Left lung (tissue), 10 donors: ENCODE results near the gene RALGAPA1. TPM values are rescaled to one million over a fixed set of nuclear protein-coding genes. Genes with fewer than 3 reads are reported as not detected.

Experiments
- ATAC-seq: fragments of 200-7000 bp; cut with Tn5 transposase; one replicate; pipeline ENCODE4 v1.9.1; 2020; ENCODE audit warnings: moderate library complexity
- DNase-seq, 4 donors: peaks; one replicate each; pipeline ENCODE4 v3.0.0-alpha.2; 2013 to 2020
- H3K27ac ChIP-seq, 2 donors: fragments of 200-600 bp; sonication (generic) in 1 of 2; one replicate each; pipeline versions ENCODE4 v1.5.0 to v1.8.0; 2020 to 2021
- H3K27me3 ChIP-seq, 2 donors: fragments of 200-600 bp; sonication (generic) in 1 of 2; one replicate each; pipeline versions ENCODE4 v1.5.0 to v1.8.0; 2020 to 2021
- H3K36me3 ChIP-seq, 2 donors: fragments of 200-600 bp; sonication (generic) in 1 of 2; one replicate each; pipeline versions ENCODE4 v1.5.0 to v1.8.0; 2020 to 2021
- H3K4me1 ChIP-seq, 2 donors: fragments of 200-600 bp; one replicate each; pipeline ENCODE4 v1.8.0; 2021
- H3K4me3 ChIP-seq, 2 donors: fragments of 200-600 bp; sonication (generic) in 1 of 2; one replicate each; pipeline versions ENCODE4 v1.5.0 to v1.8.0; 2020 to 2021; ENCODE audit warnings: mild to moderate bottlenecking in 1 of 2
- H3K9me3 ChIP-seq, 2 donors: fragments of 200-600 bp; sonication (generic) in 1 of 2; one replicate each; pipeline versions ENCODE4 v1.5.0 to v1.8.0; 2020 to 2021
- CTCF ChIP-seq, 2 donors: fragments of 200-600 bp; sonication (generic) in 1 of 2; IDR thresholded peaks; one replicate each; pipeline versions ENCODE4 v1.5.0 to v1.8.0; 2021; ENCODE audit warnings: antibody characterized with exemption in 2 of 2
- intact Hi-C, 2 donors: fragments of 100-400 bp; cut with DNase I; formaldehyde crosslinking; loops; one replicate each; pipeline versions ENCODE4 v1.11.2 to v1.14.2; 2022
- polyA plus RNA-seq, 6 donors: library from polyadenylated mRNA; unstranded; fragments of 120-200 nt; gene quantifications; one replicate each; pipeline ENCODE4 v1.2.1, GENCODE V29; 2013; ENCODE audit not compliant: insufficient read length in 6 of 6
- total RNA-seq, 2 donors: library from RNA; stranded (reverse); fragmentation: NEBNext Ultra II Directional; extraction: Animal tissue kit (Norgen Biotek cat#: 25700); gene quantifications; one replicate each; pipeline ENCODE4 v1.2.1, GENCODE V29; 2021
- donor health status: DM: no; HTN: yes; CAD: no.
- donor health status: DM: no; HTN: no; CAD: no.

The RALGAPA1 gene
- total and polyA plus RNA-seq, 8 donors = 42.0 to 58.7 (median 48.0) TPM

GRCh38 chr14:35708062-35708461 lies 101.0 kb downstream of the RALGAPA1 start:
- ATAC-seq (no peak), DNase-seq (no peak)
- Histone ChIP-seq H3K4me3 (no peak overlapping the region), H3K4me1 (no peaks in the 10 kb centered on the region), H3K36me3 (peaks cover 0 to 8% of the 10 kb centered on the region in 2 donors), H3K27me3 (no peaks in the 10 kb centered on the region), H3K27ac (no peak overlapping the region), H3K9me3 (no peaks in the 10 kb centered on the region)
- TF ChIP-seq CTCF (IDR thresholded peaks at IDR 0.05) = no peak
- intact Hi-C loops = no loop called here

- no peak for TF ChIP-seq CTCF (IDR thresholded peaks at IDR 0.05)
- ATAC-seq = no peak
- no peaks in the 10 kb centered on the region for H3K27me3 ChIP-seq
Observed at GRCh38 chr14:35705636-35706035, 103.5 kb downstream of the RALGAPA1 start.

GRCh38 chr14:35704793-35705493 lies 104.2 kb downstream of the RALGAPA1 start:
- no peak overlapping the region for H3K4me3 ChIP-seq
- H3K27ac ChIP-seq = no peak overlapping the region
- ATAC-seq = no peak
- no peaks in the 10 kb centered on the region for H3K9me3 ChIP-seq
- H3K36me3 ChIP-seq = no peaks in the 10 kb centered on the region
- intact Hi-C loops = no loop called here
- no peak for DNase-seq
- no peaks in the 10 kb centered on the region for H3K4me1 ChIP-seq
- no peaks in the 10 kb centered on the region for H3K27me3 ChIP-seq
- TF ChIP-seq CTCF (IDR thresholded peaks at IDR 0.05) = no peak

More at GRCh38 chr14:35705636-35706035, 103.5 kb downstream of the RALGAPA1 start:
- DNase-seq = no peak
- Histone ChIP-seq H3K36me3 (no peaks in the 10 kb centered on the region), H3K27ac (no peak overlapping the region), H3K4me3 (no peak overlapping the region), H3K9me3 (no peaks in the 10 kb centered on the region), H3K4me1 (no peaks in the 10 kb centered on the region)
- intact Hi-C loops = no loop called here

DNA sequence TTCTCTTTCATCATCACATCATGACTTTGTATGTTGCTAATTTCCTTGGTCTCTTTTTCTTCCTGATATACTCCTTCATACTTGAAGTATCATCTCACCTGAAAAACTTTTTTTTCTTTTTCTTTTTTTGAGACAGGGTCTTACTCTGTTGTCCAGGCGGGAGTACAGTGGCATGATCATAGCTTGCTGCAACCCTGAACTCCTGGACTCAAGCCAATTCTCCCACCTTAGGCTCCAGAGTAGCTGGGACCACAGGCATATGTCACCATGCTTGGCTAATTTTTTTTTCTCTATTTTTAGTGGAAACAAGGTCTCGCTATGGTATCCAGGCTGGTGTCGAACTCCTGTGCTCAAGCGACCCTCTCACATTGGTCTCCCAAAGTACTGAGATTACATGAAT lies 107.6 kb downstream of the RALGAPA1 start:
- no peak overlapping the region for H3K27ac ChIP-seq
- no peak for DNase-seq
- TF ChIP-seq CTCF (IDR thresholded peaks at IDR 0.05) = no peak

GRCh38 chr14:35699791-35700444 lies 109.2 kb downstream of the RALGAPA1 start:
- Histone ChIP-seq H3K4me3 (no peak overlapping the region), H3K36me3 (no peaks in the 10 kb centered on the region), H3K4me1 (no peaks in the 10 kb centered on the region), H3K27me3 (no peaks in the 10 kb centered on the region), H3K27ac (no peak overlapping the region), H3K9me3 (no peaks in the 10 kb centered on the region)
- intact Hi-C loops = no loop called here
- TF ChIP-seq CTCF (IDR thresholded peaks at IDR 0.05) = no peak
- no peak for DNase-seq
- no peak for ATAC-seq

More for the DNA sequence above, 107.6 kb downstream of the RALGAPA1 start:
- Histone ChIP-seq H3K36me3 (no peaks in the 10 kb centered on the region), H3K9me3 (no peaks in the 10 kb centered on the region), H3K4me3 (no peak overlapping the region), H3K4me1 (no peaks in the 10 kb centered on the region), H3K27me3 (no peaks in the 10 kb centered on the region)
- ATAC-seq = no peak
- intact Hi-C loops = no loop called here
